SK-N-SH treated with all-trans-retinoic acid at 6 μM for 48 hours (cell line): Measurements from ENCODE around the gene BTBD17.

Experiments
- ATAC-seq: fragments of 200-7000 bp; cut with Tn5 transposase; 3 replicates; pipeline ENCODE4 v1.9.1; 2020; ENCODE audit warnings: mild to moderate bottlenecking, moderate library complexity
- ARNTL ChIP-seq: fragments of 450-650 bp; formaldehyde crosslinking; IDR thresholded peaks from 2 replicates; pipeline ENCODE4 v1.5.0; 2020; ENCODE audit warnings: low read depth, mild to moderate bottlenecking, moderate library complexity, borderline replicate concordance
- BACH2 ChIP-seq: fragments of 250-450 bp; sonication (Bioruptor Pico); IDR thresholded peaks from 2 replicates; pipeline ENCODE4 v1.9.0; 2021; ENCODE audit warnings: mild to moderate bottlenecking, borderline replicate concordance
- CSDC2 ChIP-seq: fragments of 250-450 bp; sonication (Bioruptor Pico); IDR thresholded peaks from 2 replicates; pipeline ENCODE4 v1.5.0; 2020; ENCODE audit warnings: mild to moderate bottlenecking, moderate library complexity
- CSRNP3 ChIP-seq: fragments of 250-450 bp; sonication (Bioruptor Pico); IDR thresholded peaks from 2 replicates; pipeline ENCODE4 v1.5.1; 2021; ENCODE audit warnings: mild to moderate bottlenecking, moderate library complexity
- ESRRG ChIP-seq: fragments of 250-450 bp; sonication (Bioruptor Pico); IDR thresholded peaks from 2 replicates; pipeline ENCODE4 v1.6.1; 2021; ENCODE audit warnings: mild to moderate bottlenecking
- GLIS3 ChIP-seq: fragments of 250-450 bp; sonication (Bioruptor Pico); IDR thresholded peaks from 2 replicates; pipeline ENCODE4 v1.5.0; 2020; ENCODE audit warnings: mild to moderate bottlenecking, moderate library complexity
- ISL1 ChIP-seq: fragments of 250-450 bp; sonication (Bioruptor Pico); IDR thresholded peaks from 2 replicates; pipeline ENCODE4 v2.1.2; 2022; ENCODE audit warnings: mild to moderate bottlenecking, moderate library complexity
- OSR1 ChIP-seq: fragments of 250-450 bp; sonication (Bioruptor Pico); IDR thresholded peaks from 2 replicates; pipeline ENCODE4 v1.8.0; 2022; ENCODE audit warnings: moderate library complexity, mild to moderate bottlenecking, inconsistent platforms
- PATZ1 ChIP-seq: fragments of 250-450 bp; sonication (Bioruptor Pico); IDR thresholded peaks from 2 replicates; pipeline ENCODE4 v1.8.0; 2020; ENCODE audit warnings: mild to moderate bottlenecking, moderate library complexity, borderline replicate concordance
- PPARA ChIP-seq: fragments of 250-450 bp; sonication (Bioruptor Pico); IDR thresholded peaks from 2 replicates; pipeline ENCODE4 v1.5.0; 2020; ENCODE audit warnings: mild to moderate bottlenecking, borderline replicate concordance
- RARB ChIP-seq: fragments of 250-450 bp; sonication (Bioruptor Pico); IDR thresholded peaks from 2 replicates; pipeline ENCODE4 v1.8.0; 2021; ENCODE audit warnings: mild to moderate bottlenecking, moderate library complexity
- SNAI2 ChIP-seq: fragments of 250-450 bp; sonication (Bioruptor Pico); IDR thresholded peaks from 2 replicates; pipeline ENCODE4 v1.5.0; 2020; ENCODE audit warnings: mild to moderate bottlenecking, moderate library complexity
- TCF4 ChIP-seq: fragments of 250-450 bp; sonication (Bioruptor Pico); IDR thresholded peaks from 2 replicates; pipeline ENCODE4 v1.8.0; 2021; ENCODE audit warnings: mild to moderate bottlenecking, moderate library complexity, borderline replicate concordance
- TOX ChIP-seq: fragments of 250-450 bp; sonication (Bioruptor Pico); IDR thresholded peaks from 2 replicates; pipeline ENCODE4 v1.8.0; 2021; ENCODE audit warnings: mild to moderate bottlenecking, moderate library complexity, borderline replicate concordance
- ZC3H10 ChIP-seq: fragments of 250-450 bp; sonication (Bioruptor Pico); IDR thresholded peaks from 2 replicates; pipeline ENCODE4 v1.5.1; 2021; ENCODE audit warnings: mild to moderate bottlenecking, moderate library complexity
- ZFP3 ChIP-seq: fragments of 250-450 bp; sonication (Bioruptor Pico); IDR thresholded peaks from 2 replicates; pipeline ENCODE4 v1.5.0; 2020; ENCODE audit warnings: mild to moderate bottlenecking, moderate library complexity
- ZFP30 ChIP-seq: fragments of 450-650 bp; formaldehyde crosslinking; IDR thresholded peaks from 2 replicates; pipeline ENCODE4 v1.5.0; 2022; ENCODE audit warnings: mild to moderate bottlenecking, moderate library complexity
- ZNF565 ChIP-seq: fragments of 450-650 bp; formaldehyde crosslinking; conservative IDR thresholded peaks from 2 replicates; pipeline ENCODE4 v1.5.0; 2020; ENCODE audit warnings: low read depth, mild to moderate bottlenecking, moderate library complexity
- ZNF70 ChIP-seq: fragments of 450-650 bp; formaldehyde crosslinking; IDR thresholded peaks from 2 replicates; pipeline ENCODE4 v1.5.0; 2020; ENCODE audit warnings: mild to moderate bottlenecking, moderate library complexity
- ZNF8 ChIP-seq: fragments of 450-650 bp; formaldehyde crosslinking; IDR thresholded peaks from 2 replicates; pipeline ENCODE4 v1.5.0; 2020; ENCODE audit warnings: mild to moderate bottlenecking, moderate library complexity
- TF ChIP-seq, protein P1 (sequence below): fragments of 250-450 bp; sonication (Bioruptor Pico); IDR thresholded peaks from 2 replicates; pipeline ENCODE4 v1.5.0; 2020; ENCODE audit warnings: mild to moderate bottlenecking, moderate library complexity
- TF ChIP-seq, protein P2 (sequence below): fragments of 250-450 bp; sonication (Bioruptor Pico); IDR thresholded peaks from 2 replicates; pipeline ENCODE4 v1.8.0; 2021; ENCODE audit warnings: low read depth, mild to moderate bottlenecking, moderate library complexity, borderline replicate concordance

The BTBD17 gene

DNA sequence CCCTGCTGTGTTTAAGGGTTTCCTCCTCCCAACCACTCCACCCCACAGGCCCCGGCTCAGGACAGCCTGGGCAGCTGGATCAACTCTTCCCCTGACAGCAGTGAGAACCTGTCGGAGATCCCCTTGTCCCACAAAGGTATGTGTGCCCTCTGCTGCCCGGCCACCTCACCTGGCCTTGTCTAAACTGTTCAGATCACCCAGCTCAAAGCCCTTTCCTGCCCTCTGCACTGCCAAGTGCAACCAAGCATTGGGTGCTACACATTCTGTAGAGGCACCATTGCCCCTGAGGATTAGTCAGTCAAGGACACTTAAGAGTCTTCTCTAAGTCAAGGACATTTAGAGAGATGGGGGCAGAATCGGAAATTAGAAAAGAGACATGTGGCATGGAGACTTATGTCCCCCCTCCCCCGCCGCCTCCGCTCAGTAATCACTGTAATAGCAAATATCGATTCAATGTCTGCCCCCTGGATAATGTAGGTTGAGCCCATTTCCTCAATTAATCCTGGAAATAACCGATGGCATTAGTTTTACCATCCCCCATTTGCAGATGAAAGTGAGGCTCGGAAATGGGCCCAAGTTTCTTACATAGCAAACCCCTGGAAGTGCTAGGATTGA lies 8.1 kb downstream of the BTBD17 start:
- TF ChIP-seq ZNF8 (CRISPR knock-in tag) (no peak), PPARA (CRISPR knock-in tag) (no peak), ARNTL (CRISPR knock-in tag) (no peak), RARB (CRISPR knock-in tag) (no peak), CSDC2 (CRISPR knock-in tag) (no peak), ZC3H10 (CRISPR knock-in tag) (no peak), PATZ1 (no peak), GLIS3 (no peak), SNAI2 (CRISPR knock-in tag) (no peak), OSR1 (CRISPR knock-in tag) (no peak), ZNF70 (CRISPR knock-in tag) (no peak), TCF4 (CRISPR knock-in tag) (no peak), ISL1 (CRISPR knock-in tag) (no peak), CSRNP3 (CRISPR knock-in tag) (no peak), ZFP3 (CRISPR knock-in tag) (no peak), BACH2 (CRISPR knock-in tag) (no peak), TOX (CRISPR knock-in tag) (no peak)
- TF ChIP-seq, protein P1, sequence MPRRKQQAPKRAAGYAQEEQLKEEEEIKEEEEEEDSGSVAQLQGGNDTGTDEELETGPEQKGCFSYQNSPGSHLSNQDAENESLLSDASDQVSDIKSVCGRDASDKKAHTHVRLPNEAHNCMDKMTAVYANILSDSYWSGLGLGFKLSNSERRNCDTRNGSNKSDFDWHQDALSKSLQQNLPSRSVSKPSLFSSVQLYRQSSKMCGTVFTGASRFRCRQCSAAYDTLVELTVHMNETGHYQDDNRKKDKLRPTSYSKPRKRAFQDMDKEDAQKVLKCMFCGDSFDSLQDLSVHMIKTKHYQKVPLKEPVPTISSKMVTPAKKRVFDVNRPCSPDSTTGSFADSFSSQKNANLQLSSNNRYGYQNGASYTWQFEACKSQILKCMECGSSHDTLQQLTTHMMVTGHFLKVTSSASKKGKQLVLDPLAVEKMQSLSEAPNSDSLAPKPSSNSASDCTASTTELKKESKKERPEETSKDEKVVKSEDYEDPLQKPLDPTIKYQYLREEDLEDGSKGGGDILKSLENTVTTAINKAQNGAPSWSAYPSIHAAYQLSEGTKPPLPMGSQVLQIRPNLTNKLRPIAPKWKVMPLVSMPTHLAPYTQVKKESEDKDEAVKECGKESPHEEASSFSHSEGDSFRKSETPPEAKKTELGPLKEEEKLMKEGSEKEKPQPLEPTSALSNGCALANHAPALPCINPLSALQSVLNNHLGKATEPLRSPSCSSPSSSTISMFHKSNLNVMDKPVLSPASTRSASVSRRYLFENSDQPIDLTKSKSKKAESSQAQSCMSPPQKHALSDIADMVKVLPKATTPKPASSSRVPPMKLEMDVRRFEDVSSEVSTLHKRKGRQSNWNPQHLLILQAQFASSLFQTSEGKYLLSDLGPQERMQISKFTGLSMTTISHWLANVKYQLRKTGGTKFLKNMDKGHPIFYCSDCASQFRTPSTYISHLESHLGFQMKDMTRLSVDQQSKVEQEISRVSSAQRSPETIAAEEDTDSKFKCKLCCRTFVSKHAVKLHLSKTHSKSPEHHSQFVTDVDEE (CRISPR knock-in tag): no peak
- ATAC-seq: no peak

- no peak; the same call in 2 of the 3 replicates for ATAC-seq
- TF ChIP-seq SNAI2 (CRISPR knock-in tag) (no peak), ZC3H10 (CRISPR knock-in tag) (no peak), ZFP3 (CRISPR knock-in tag) (no peak), ESRRG (CRISPR knock-in tag) (no peak), TCF4 (CRISPR knock-in tag) (no peak), CSRNP3 (CRISPR knock-in tag) (no peak), PATZ1 (no peak), ISL1 (CRISPR knock-in tag) (no peak), ZFP30 (CRISPR knock-in tag) (no peak), ZNF565 (CRISPR knock-in tag) (no peak), ZNF70 (CRISPR knock-in tag) (no peak), OSR1 (CRISPR knock-in tag) (no peak)
- TF ChIP-seq, protein P1 (CRISPR knock-in tag): no peak
- TF ChIP-seq, protein P2, sequence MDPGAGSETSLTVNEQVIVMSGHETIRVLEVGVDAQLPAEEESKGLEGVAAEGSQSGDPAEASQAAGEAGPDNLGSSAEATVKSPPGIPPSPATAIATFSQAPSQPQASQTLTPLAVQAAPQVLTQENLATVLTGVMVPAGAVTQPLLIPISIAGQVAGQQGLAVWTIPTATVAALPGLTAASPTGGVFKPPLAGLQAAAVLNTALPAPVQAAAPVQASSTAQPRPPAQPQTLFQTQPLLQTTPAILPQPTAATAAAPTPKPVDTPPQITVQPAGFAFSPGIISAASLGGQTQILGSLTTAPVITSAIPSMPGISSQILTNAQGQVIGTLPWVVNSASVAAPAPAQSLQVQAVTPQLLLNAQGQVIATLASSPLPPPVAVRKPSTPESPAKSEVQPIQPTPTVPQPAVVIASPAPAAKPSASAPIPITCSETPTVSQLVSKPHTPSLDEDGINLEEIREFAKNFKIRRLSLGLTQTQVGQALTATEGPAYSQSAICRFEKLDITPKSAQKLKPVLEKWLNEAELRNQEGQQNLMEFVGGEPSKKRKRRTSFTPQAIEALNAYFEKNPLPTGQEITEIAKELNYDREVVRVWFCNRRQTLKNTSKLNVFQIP (CRISPR knock-in tag): no peak
Measured at GRCh38 chr17:74351552-74352210, 10.0 kb downstream of the BTBD17 start.
